ENCODE measurements around the gene CPB2.

CPB2 gene

DNA sequence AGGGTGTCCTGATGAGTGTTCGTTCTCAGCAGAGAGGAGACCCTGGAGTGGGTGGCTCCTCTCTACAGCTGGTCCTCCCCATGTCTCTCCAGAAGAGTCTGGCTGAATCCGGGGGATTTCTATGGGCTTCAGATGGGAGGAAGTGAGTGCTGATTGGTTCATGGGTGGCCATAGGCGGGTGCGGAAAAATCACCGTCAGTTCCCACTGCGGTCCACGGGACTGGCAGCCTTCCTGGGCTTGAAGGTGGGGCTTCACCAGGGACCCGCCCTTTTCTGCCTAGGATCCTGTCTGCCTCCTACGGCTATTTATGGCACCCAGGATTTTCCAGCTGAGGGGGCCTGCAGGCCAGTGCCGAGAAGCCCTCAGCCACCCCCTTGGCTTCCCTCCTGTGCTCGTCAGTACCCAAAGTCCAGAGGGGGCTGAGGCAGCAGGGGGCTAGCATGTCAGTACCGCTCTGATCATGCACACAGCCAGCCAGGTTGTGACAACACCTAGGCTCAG, 18.4 kb downstream of the CPB2 start:
- H3K4me3 ChIP-seq (ENCODE audit: low read length) = no peak overlapping the region
- no peaks in the 10 kb centered on the region for H3K9me3 ChIP-seq (ENCODE audit: control insufficient read depth, low read length)
- no peaks in the 10 kb centered on the region for H3K36me3 ChIP-seq (ENCODE audit: control insufficient read depth, insufficient read depth, low read length)
- no peaks in the 10 kb centered on the region for H3K4me1 ChIP-seq (ENCODE audit: control insufficient read depth, insufficient read depth, low read length)
- no peaks in the 10 kb centered on the region for H3K27me3 ChIP-seq (ENCODE audit: control insufficient read depth, insufficient read depth, low read length)
- H3K9ac ChIP-seq (ENCODE audit: low read length) = no peak overlapping the region

DNA sequence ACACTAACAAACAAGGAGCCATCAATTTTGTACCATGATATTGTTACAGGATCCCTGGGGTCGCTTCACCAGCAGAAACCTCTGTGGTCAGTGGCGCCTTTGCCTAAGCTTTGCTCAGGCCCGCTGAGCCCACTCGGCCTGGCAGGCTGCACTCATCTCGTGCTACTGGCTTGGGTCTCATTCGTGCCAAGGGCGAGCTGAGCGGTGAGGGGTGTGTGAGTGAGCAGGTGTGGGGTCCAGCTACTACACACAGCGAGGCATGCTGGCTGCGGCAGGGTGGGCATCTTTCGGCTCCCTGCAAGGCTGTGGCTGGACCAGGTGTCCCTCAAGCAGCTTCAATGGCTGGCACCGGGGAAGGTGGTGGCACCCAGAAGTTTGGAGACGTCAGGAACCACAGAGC, 19.1 kb downstream of the CPB2 start:
- Histone ChIP-seq H3K36me3 (ENCODE audit: control insufficient read depth, insufficient read depth, low read length) (no peaks in the 10 kb centered on the region), H3K9ac (ENCODE audit: low read length) (no peak overlapping the region), H3K27me3 (ENCODE audit: control insufficient read depth, insufficient read depth, low read length) (no peaks in the 10 kb centered on the region), H3K4me3 (ENCODE audit: low read length) (no peak overlapping the region), H3K9me3 (ENCODE audit: control insufficient read depth, low read length) (no peaks in the 10 kb centered on the region), H3K4me1 (ENCODE audit: control insufficient read depth, insufficient read depth, low read length) (no peaks in the 10 kb centered on the region)

DNA sequence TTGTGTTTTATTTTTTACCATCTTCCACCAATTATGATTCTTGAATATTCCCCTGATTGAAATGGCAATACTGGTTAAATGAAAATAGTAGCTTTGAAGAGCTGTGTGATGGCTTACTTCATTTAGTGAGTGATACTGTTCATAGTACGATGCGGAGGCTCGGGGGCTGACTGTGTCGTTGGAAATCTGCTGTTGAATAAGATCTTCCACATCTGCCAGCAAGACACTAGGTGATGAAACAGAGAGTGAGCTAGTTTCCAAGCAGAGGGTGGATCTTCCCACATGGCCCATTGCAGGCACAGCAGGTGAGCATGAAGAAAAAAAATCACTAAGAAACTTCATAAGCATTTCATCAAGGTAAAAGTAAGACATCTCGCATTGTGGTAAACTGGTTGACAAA, 22.5 kb downstream of the CPB2 start:
- no peaks in the 10 kb centered on the region for H3K27me3 ChIP-seq (ENCODE audit: control insufficient read depth, insufficient read depth, low read length)
- no peaks in the 10 kb centered on the region for H3K9me3 ChIP-seq (ENCODE audit: control insufficient read depth, low read length)
- H3K36me3 ChIP-seq (ENCODE audit: control insufficient read depth, insufficient read depth, low read length) = no peaks in the 10 kb centered on the region
- H3K4me3 ChIP-seq (ENCODE audit: low read length) = no peak overlapping the region
- H3K4me1 ChIP-seq (ENCODE audit: control insufficient read depth, insufficient read depth, low read length) = no peaks in the 10 kb centered on the region
- H3K9ac ChIP-seq (ENCODE audit: low read length) = no peak overlapping the region

DNA sequence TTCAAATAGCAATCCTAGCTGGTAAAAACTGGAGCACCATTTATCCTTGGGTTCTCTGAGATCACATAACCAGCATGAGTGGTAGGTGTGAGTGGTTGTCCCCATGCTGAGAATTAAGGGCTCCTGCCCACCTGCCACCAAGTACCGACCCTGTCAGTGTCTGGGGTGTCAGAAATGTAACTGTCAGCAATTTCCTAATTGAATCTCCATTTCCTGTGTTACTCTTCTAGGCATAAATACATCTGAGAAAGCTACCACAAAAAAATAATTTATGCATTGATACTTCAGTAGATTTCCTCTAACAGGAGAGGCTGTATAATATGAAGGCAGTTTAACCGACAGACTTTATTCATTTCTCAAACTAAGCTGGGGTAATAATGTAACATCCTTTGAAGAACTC, 25.1 kb downstream of the CPB2 start:
- H3K4me1 ChIP-seq (ENCODE audit: control insufficient read depth, insufficient read depth, low read length) = no peaks in the 10 kb centered on the region
- no peak overlapping the region for H3K9ac ChIP-seq (ENCODE audit: low read length)
- H3K9me3 ChIP-seq (ENCODE audit: control insufficient read depth, low read length) = no peaks in the 10 kb centered on the region
- no peaks in the 10 kb centered on the region for H3K36me3 ChIP-seq (ENCODE audit: control insufficient read depth, insufficient read depth, low read length)
- no peak overlapping the region for H3K4me3 ChIP-seq (ENCODE audit: low read length)
- H3K27me3 ChIP-seq (ENCODE audit: control insufficient read depth, insufficient read depth, low read length) = no peaks in the 10 kb centered on the region

DNA sequence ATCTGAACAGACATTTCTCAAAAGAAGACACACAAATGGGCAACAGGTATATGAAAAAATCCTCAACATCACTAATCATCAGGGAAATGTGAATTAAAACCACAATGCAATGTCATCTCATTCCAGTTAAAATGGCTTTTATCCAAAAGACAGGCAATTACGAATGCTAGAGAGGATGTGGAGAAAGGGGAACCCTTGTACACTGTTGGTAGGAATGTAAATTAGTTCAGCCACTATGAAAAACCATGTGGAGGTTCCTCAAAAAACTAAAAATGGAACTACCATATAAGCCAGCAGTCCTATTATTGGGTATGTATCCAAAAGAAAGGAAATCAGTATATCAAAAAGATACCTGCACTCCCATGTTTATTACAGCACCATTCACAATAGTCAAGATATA, 27.6 kb downstream of the CPB2 start:
- Histone ChIP-seq H3K36me3 (ENCODE audit: control insufficient read depth, insufficient read depth, low read length) (no peaks in the 10 kb centered on the region), H3K9me3 (ENCODE audit: control insufficient read depth, low read length) (no peaks in the 10 kb centered on the region), H3K27me3 (ENCODE audit: control insufficient read depth, insufficient read depth, low read length) (no peaks in the 10 kb centered on the region), H3K4me1 (ENCODE audit: control insufficient read depth, insufficient read depth, low read length) (no peaks in the 10 kb centered on the region), H3K4me3 (ENCODE audit: low read length) (no peak overlapping the region), H3K9ac (ENCODE audit: low read length) (no peak overlapping the region)

DNA sequence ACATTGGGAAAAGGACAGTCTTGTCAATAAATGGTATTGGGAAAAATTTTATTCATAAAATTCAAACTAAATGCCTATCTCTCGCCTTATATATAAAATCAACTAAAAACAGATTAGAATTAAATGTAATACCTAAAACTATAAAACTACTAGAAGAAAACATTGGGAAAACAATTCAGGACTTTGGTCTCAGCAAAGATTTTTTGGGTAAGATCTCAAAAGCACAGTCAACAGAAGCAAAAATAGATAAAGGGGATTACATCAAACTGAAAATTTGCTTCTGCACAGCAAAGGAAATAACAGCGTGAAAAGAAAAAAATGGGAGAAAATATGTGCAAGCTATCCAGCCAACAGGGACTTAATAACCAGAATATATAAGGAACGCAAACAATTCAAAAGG, 28.0 kb downstream of the CPB2 start:
- no peaks in the 10 kb centered on the region for H3K27me3 ChIP-seq (ENCODE audit: control insufficient read depth, insufficient read depth, low read length)
- no peak overlapping the region for H3K4me3 ChIP-seq (ENCODE audit: low read length)
- H3K9me3 ChIP-seq (ENCODE audit: control insufficient read depth, low read length) = no peaks in the 10 kb centered on the region
- H3K4me1 ChIP-seq (ENCODE audit: control insufficient read depth, insufficient read depth, low read length) = no peaks in the 10 kb centered on the region
- H3K9ac ChIP-seq (ENCODE audit: low read length) = no peak overlapping the region
- H3K36me3 ChIP-seq (ENCODE audit: control insufficient read depth, insufficient read depth, low read length) = no peaks in the 10 kb centered on the region

DNA sequence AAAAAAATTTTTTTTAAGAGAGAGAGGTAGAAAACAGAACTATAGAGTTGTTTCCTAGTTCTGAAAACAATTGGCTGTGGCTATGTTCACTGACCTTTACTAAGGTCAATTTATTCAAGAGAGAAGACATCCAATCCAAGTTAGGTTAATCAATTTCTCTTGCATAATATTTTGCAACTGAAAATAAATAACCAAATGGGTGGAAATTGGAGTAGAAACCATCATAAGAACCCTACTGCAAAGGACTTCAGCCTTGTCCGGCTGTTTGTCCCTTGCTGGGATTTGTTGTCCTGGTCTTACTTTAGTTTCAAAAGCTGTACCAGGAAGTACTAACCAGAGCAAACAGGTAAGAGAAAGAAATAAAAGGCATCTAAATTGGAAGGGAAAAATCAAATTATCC, 29.0 kb downstream of the CPB2 start:
- Histone ChIP-seq H3K9ac (ENCODE audit: low read length) (no peak overlapping the region), H3K4me3 (ENCODE audit: low read length) (no peak overlapping the region), H3K27me3 (ENCODE audit: control insufficient read depth, insufficient read depth, low read length) (no peaks in the 10 kb centered on the region), H3K9me3 (ENCODE audit: control insufficient read depth, low read length) (no peaks in the 10 kb centered on the region), H3K4me1 (ENCODE audit: control insufficient read depth, insufficient read depth, low read length) (no peaks in the 10 kb centered on the region), H3K36me3 (ENCODE audit: control insufficient read depth, insufficient read depth, low read length) (no peaks in the 10 kb centered on the region)

DNA sequence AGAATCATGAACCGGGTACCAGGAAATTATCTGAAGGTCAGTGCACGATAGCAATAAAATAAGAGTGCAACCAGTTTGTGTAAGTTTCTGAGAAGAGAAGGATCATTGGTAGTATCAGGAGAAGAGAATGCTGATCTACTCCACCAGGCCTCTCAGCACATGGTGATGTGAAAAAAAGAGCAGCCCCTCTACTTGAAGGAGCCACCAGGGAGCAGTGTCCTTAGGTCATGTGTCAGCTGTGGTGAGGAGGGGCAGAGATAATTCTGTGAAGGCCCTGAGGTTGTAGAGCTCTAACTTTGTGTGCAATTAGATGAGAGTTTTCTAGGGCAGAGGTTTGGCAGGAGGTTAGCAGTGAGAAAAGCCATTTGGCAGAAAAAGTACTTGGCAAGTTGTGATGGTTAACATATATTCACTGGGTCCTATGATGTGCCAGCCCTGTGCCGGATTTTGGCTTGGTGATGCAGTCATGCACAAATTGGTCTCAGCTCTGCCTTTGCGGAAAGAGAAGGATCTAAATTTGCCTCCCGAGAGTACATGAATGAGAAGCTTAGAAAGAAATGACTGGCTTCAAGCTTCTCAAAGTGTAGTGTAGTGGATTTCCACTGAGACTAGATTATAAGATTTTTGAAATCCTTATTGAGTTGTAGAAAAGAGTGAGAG, 33.1 kb downstream of the CPB2 start:
- Histone ChIP-seq H3K9me3 (ENCODE audit: control insufficient read depth, low read length) (no peaks in the 10 kb centered on the region), H3K27me3 (ENCODE audit: control insufficient read depth, insufficient read depth, low read length) (no peaks in the 10 kb centered on the region), H3K36me3 (ENCODE audit: control insufficient read depth, insufficient read depth, low read length) (no peaks in the 10 kb centered on the region), H3K4me1 (ENCODE audit: control insufficient read depth, insufficient read depth, low read length) (no peaks in the 10 kb centered on the region), H3K4me3 (ENCODE audit: low read length) (no peak overlapping the region), H3K9ac (ENCODE audit: low read length) (no peak overlapping the region)

DNA sequence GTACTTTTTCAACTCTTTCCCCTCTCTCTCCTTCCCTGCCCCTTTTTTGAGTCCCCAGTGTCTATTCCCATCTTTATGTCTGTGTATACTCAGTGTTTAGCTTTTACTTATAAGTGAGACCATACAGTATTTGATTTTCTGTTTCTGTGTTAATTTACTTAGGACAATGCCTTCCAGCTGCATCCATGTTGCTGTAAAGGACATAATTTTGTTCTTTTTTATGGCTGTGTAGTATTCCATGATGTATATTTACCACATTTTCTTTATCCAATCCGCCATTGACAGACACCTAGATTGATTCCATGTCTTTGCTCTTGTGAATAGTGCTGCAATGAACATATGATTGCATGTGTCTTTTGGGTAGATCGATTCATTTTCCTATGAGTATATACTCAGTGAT, 41.5 kb downstream of the CPB2 start:
- no peaks in the 10 kb centered on the region for H3K27me3 ChIP-seq (ENCODE audit: control insufficient read depth, insufficient read depth, low read length)
- no peaks in the 10 kb centered on the region for H3K4me1 ChIP-seq (ENCODE audit: control insufficient read depth, insufficient read depth, low read length)

DNA sequence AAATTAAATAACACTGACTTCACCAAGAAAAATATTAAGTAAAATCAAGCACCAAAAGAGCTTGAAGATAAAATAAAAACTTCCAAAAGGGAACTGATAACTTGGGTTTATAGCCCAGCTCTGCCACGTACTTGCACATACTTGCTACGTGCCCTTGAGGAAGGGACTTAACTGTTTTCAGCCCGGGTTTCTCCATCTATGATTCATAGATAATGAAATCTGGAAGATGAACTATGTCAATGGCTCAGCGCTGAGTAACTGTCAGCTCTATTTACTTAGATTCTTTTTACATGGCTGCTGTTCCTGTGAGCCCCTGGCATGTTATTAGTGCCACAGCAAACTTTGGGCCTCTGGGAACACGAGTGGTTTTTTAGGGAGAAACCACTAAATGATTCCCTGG, 42.6 kb downstream of the CPB2 start:
- Histone ChIP-seq H3K4me1 (ENCODE audit: control insufficient read depth, insufficient read depth, low read length) (no peaks in the 10 kb centered on the region), H3K4me3 (ENCODE audit: low read length) (no peak overlapping the region), H3K36me3 (ENCODE audit: control insufficient read depth, insufficient read depth, low read length) (no peaks in the 10 kb centered on the region), H3K27me3 (ENCODE audit: control insufficient read depth, insufficient read depth, low read length) (no peaks in the 10 kb centered on the region), H3K9ac (ENCODE audit: low read length) (no peak overlapping the region), H3K9me3 (ENCODE audit: control insufficient read depth, low read length) (no peaks in the 10 kb centered on the region)

More for the DNA sequence above, 41.5 kb downstream of the CPB2 start:
- Histone ChIP-seq H3K9me3 (ENCODE audit: control insufficient read depth, low read length) (no peaks in the 10 kb centered on the region), H3K4me3 (ENCODE audit: low read length) (no peak overlapping the region), H3K9ac (ENCODE audit: low read length) (no peak overlapping the region), H3K36me3 (ENCODE audit: control insufficient read depth, insufficient read depth, low read length) (no peaks in the 10 kb centered on the region)

DNA sequence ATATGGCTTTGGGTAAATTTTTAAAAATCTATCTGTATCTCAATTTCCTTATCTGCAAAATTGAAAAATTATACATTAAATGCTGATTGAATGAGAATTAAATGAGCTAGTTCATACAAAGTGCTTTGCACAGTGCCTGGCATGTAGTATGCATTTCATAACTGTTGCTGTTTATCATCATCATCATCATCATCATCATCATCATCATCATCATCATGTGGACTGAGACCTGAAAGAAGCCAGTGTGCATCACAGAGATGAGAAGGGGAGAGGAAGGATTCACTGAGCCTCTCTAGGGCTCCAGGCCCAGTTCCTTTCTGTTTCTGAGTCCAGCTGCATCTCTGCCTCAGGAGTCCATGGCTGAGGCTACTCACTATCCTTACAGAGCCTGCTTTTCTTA, 45.4 kb downstream of the CPB2 start:
- Histone ChIP-seq H3K9ac (ENCODE audit: low read length) (no peak overlapping the region), H3K4me1 (ENCODE audit: control insufficient read depth, insufficient read depth, low read length) (no peaks in the 10 kb centered on the region), H3K4me3 (ENCODE audit: low read length) (no peak overlapping the region), H3K27me3 (ENCODE audit: control insufficient read depth, insufficient read depth, low read length) (no peaks in the 10 kb centered on the region), H3K9me3 (ENCODE audit: control insufficient read depth, low read length) (no peaks in the 10 kb centered on the region), H3K36me3 (ENCODE audit: control insufficient read depth, insufficient read depth, low read length) (no peaks in the 10 kb centered on the region)

DNA sequence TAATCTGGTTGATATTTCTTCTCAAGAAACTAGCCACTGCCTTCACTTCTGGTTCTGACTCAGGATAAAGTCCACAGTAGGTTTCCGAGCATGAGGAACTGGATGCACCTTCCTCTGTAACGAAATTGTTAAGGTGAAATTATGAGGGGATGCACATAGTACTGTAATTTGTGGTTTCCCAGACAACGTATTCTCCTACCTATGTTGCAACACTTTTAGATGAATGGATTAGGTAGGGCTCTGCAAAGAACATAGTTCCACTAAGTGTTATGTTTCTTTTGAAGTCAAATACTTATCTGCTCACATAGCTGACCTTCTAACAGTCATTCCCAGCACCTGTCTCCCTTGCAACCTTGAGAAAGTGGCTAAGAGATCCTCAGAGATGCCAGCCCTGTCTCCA, 46.6 kb downstream of the CPB2 start:
- no peaks in the 10 kb centered on the region for H3K27me3 ChIP-seq (ENCODE audit: control insufficient read depth, insufficient read depth, low read length)
- H3K9me3 ChIP-seq (ENCODE audit: control insufficient read depth, low read length) = no peaks in the 10 kb centered on the region
- no peak overlapping the region for H3K9ac ChIP-seq (ENCODE audit: low read length)
- no peaks in the 10 kb centered on the region for H3K4me1 ChIP-seq (ENCODE audit: control insufficient read depth, insufficient read depth, low read length)
- no peak overlapping the region for H3K4me3 ChIP-seq (ENCODE audit: low read length)
- H3K36me3 ChIP-seq (ENCODE audit: control insufficient read depth, insufficient read depth, low read length) = no peaks in the 10 kb centered on the region

Data from mucosa of stomach (tissue), 1 donor.